GM12801 (cell line): Measurements from ENCODE around the gene FAM107A.

Experiments
- CTCF ChIP-seq: IDR thresholded peaks from one replicate; pipeline ENCODE4 v1.5.1; 2011; ENCODE audit warnings: control low read depth; ENCODE audit not compliant: insufficient read length; ENCODE audit errors: extremely low read depth

The FAM107A gene

GRCh38 chr3:58566398-58567250 lies 10.6 kb downstream of the FAM107A start:
- no peak for TF ChIP-seq CTCF

- TF ChIP-seq CTCF = no peak
Measured at GRCh38 chr3:58565621-58566397, 11.4 kb downstream of the FAM107A start.

- no peak for TF ChIP-seq CTCF
Measured at GRCh38 chr3:58564456-58565160, 12.6 kb downstream of the FAM107A start.

GRCh38 chr3:58564054-58564453 lies 13.1 kb downstream of the FAM107A start:
- no peak for TF ChIP-seq CTCF

GRCh38 chr3:58563386-58564035 lies 13.7 kb downstream of the FAM107A start:
- no peak for TF ChIP-seq CTCF

- no peak for TF ChIP-seq CTCF
Measured at GRCh38 chr3:58562498-58562897, 14.7 kb downstream of the FAM107A start.
